Measurements from ENCODE around the gene CPE.

DNA sequence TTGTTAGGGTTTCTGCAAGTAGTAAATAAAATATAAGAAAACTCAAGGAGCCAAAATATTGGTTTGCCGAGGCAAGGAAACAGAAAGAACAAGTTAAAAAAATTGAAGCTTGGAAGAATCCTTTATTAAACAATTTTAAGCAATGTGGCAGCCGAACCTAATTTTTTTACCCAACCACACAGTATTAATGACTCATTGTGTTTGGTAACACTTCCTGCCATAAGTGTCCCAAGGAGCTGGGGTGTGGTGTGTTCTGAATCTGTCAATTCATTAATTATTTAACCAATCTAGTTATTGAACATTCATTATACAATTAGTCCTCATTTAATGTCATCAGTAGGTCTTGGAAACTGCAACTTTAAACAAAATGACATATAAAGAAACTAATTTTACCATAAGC lies 19.3 kb upstream of the CPE start:
- TF ChIP-seq, protein P1, sequence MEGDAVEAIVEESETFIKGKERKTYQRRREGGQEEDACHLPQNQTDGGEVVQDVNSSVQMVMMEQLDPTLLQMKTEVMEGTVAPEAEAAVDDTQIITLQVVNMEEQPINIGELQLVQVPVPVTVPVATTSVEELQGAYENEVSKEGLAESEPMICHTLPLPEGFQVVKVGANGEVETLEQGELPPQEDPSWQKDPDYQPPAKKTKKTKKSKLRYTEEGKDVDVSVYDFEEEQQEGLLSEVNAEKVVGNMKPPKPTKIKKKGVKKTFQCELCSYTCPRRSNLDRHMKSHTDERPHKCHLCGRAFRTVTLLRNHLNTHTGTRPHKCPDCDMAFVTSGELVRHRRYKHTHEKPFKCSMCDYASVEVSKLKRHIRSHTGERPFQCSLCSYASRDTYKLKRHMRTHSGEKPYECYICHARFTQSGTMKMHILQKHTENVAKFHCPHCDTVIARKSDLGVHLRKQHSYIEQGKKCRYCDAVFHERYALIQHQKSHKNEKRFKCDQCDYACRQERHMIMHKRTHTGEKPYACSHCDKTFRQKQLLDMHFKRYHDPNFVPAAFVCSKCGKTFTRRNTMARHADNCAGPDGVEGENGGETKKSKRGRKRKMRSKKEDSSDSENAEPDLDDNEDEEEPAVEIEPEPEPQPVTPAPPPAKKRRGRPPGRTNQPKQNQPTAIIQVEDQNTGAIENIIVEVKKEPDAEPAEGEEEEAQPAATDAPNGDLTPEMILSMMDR (IDR thresholded peaks at IDR 0.05), result no peak
- TF ChIP-seq POLR2AphosphoS5 (IDR thresholded peaks at IDR 0.05), result no peak
- TF ChIP-seq POLR2A (IDR thresholded peaks at IDR 0.05), result no peak
- TF ChIP-seq EP300 (IDR thresholded peaks at IDR 0.05), result no peak
